ENCODE results near the gene NECAP2. TPM values are rescaled to one million over a fixed set of nuclear protein-coding genes. Genes with fewer than 3 reads are reported as not detected.

NECAP2 gene
- total RNA-seq, 2 experiments from 2014 or later = 123 to 132 TPM

Other genes starting within 250 kb of the NECAP2 start
- gene ARHGEF19, start 228.1 kb upstream of the NECAP2 start, total RNA-seq = 1 to 10 TPM; 6.9 to 7.6 TPM
- 1 to 10 TPM; 7.9 to 8.7 TPM for gene CPLANE2, start 203.5 kb upstream of the NECAP2 start, total RNA-seq
- gene FBXO42, start 88.2 kb upstream of the NECAP2 start, total RNA-seq = 10 to 100 TPM; 19.9 to 20.7 TPM
- 100 to 1,000 TPM; 156 to 157 TPM for gene SZRD1, start 73.5 kb upstream of the NECAP2 start, total RNA-seq
- gene SPATA21, start 3.3 kb upstream of the NECAP2 start, total RNA-seq = under 1 TPM in 1 of 2 experiments, not detected in 1; 0.05 TPM
- 1,000 to 10,000 TPM; 1,570 to 1,691 TPM for gene RNU1-1, start 73.6 kb downstream of the NECAP2 start, total RNA-seq
- gene NBPF1, start 172.8 kb downstream of the NECAP2 start, total RNA-seq = 1 to 10 TPM; 1.7 to 2.2 TPM
- gene RNU1-3, start 226.2 kb downstream of the NECAP2 start, total RNA-seq = 1,000 to 10,000 TPM; 1,570 to 1,691 TPM

Data from activated CD4-positive, alpha-beta memory T cell treated with anti-CD3 and anti-CD28 coated beads, Interleukin-2, amount 10 ng/mL, durations not matched to agents 7 days and 5 days (primary cell).